ENCODE measurements around the gene CZIB.
A peak's percentile ranks its signal among the peaks of the same experiment; 100 is the strongest.
"Not testable (repeated sequence)": the region's sequence is repeated elsewhere in the genome, so short reads cannot be mapped to it uniquely, and the experiment has no call there.

Gene CZIB

GRCh38 chr1:53238197-53239155 lies 18.0 kb upstream of the CZIB start, which contains the start of gene MAGOH:
Gene MAGOH (minus strand): TSS chr1:53238518. CDS start chr1:53238448, 70 bp downstream.
- peak; percentile 84 to 90 for DNase-seq

GRCh38 chr1:53237638-53238037 lies 17.2 kb upstream of the CZIB start:
- no peak for DNase-seq

DNA sequence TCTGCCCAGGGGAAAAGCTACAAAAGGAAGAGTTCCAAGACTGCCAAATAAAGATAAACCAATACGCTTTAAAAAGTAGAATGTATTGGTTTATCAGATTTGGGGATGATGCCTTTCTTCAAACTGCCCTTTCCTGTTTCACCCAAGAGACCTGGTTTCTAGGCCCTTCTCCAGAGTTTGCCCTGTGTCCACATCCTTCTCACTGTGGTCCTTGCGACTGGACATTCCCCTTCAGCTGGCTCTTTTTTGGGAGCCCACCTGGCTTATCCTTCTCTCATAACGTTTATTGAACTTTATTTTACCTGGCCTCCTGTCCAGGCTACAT lies 490 bp upstream of the CZIB start:
- DNase-seq: no peak

DNA sequence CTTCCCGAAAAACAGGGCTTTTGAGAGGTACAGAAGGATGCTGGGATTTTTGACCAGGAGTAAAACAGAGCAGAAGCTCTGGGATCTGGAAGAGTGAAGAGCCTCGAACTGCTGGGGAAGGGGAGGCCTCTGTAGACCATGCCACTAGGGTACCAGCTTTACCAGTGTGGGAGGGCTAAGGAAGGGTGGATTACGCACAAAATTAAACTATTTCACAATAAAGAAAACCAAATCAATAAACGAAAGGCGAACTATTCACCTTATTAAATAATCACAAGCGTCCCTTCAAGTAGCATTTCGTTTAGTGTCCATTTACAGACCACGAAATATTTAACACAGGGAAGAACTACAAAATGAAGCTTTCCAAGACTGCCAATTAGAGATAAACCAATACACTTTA lies 723 bp downstream of the CZIB start:
- no peak for DNase-seq

DNA sequence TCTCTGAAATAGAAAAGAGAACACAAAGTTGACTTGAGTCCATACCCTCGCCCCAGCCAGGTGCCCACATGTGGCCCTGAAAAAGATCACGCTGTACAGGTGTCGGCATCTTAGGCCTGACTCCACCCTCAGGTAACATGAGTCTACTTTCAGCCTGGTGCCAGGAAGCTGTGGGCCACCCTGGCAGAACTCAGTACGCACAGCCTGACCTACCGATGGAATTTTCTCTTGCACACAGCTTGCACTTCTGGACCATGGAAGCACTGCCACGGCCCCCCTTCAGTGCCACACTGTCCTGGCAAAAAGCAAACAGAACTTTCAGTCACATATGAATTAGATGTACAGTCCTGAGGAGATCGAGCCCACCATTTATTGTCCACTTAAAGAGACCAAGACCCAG lies 2.2 kb downstream of the CZIB start:
- no peak for DNase-seq

- no peak for DNase-seq
These were observed 6.0 kb downstream of the CZIB start for GRCh38 chr1:53214376-53214940.

DNA sequence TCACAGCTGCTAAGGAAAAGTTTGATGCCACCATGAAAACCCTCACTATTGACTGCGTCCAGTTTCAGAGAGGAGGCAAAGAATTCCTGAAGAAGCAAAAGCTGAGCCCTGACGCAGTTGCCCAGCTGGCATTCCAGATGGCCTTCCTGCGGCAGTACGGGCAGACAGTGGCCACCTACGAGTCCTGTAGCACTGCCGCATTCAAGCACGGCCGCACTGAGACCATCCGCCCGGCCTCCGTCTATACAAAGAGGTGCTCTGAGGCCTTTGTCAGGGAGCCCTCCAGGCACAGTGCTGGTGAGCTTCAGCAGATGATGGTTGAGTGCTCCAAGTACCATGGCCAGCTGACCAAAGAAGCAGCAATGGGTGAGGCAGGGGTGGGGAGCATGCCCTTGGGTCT lies 9.5 kb downstream of the CZIB start:
- no peak for DNase-seq

GRCh38 chr1:53210352-53210751 lies 10.1 kb downstream of the CZIB start:
- DNase-seq: no peak

DNA sequence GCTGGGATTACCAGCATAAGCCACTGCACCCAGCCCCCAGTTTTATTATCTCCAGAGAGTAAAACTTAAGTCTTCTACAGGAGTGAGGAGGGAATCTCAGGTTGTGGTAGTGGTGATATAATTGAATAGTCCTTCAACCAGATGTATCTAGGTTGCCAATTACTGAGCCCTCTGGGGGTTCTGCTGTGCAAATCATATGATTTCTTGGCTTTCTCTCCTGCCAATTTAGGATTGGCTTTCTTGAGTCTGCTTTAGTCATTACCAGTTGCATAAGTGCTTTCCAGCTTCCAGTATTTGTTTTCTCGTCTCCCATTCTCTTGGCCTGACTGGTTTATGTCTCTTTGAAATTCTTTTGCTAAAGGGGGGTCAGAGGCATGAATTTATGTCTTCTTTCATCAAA lies 12.7 kb downstream of the CZIB start:
- DNase-seq: no peak

DNA sequence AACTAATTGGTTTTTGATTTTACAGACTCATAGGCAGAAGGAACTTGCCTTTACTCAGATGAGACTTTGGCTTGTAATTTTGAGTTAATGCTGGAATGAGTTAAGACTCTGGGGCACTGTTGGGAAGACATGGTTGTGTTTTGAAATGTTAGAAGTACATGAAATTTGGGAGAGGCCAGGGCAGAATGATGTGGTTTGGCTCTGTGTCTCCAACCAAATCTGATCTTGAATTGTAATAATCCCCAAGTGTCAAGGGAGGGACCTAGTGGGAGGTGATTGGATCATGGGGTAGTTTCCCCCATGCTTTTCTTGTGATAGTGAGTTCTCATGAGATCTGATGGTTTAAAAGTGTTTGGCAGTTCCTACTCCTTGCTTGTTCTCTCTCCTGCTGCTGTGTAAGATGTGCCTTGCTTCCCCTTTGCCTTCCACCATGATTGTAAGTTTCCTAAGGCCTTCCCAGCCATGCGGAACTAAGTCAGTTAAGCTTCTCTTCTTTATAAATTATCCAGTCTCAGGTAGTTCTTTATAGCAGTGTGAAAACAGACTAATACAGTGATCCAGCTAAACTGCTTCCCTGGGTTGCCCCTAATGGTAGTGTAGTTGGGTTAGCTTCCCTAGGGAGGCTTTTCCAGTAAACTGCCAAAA lies 13.6 kb downstream of the CZIB start:
- no peak for DNase-seq

DNA sequence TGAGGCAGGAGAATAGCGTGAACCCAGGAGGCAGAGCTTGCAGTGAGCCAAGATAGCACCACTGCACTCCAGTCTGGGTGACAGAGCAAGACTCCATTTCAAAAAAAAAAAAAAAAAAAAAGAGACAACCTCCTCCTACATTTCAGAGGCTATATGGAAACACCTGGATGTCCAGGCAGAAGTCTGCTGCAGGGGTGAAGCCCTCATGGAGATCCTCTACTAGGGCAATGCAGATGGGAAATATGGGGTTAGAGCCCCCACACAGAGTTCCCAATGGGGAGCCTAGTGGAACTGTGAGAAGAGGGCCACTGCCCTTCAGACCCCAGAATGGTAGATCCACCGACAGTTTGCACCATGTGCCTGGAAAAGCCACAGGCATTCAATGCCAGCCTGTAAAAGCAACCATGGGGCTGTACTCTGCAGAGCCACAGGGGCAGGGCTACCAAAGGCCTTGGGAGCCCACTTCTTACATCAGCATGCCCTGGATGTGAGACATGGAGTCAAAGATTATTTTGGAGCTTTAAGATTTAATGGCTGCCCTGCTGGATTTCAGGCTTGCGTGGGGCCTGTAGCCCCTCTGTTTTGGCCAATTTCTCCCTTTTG lies 14.2 kb downstream of the CZIB start:
- DNase-seq: not testable (repeated sequence)

DNA sequence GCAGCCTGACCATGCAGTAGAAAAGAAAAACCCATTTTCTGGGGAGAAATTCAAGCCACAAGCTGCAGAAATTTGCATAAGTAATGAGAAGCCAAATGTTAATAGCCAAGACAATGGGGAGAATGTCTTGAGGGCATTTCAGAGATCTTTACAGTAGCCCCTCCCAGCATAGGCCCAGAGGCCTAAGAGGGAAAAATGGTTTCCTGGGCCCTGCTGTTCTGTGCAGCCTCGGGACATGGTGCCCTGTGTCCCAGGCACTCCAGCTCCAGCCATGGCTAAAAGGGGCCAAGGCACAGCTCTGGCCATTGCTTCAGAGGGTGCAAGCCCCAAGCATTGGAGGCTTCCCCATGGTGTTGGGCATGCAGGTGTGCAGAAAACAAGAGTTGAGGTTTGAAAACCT lies 14.9 kb downstream of the CZIB start:
- DNase-seq: not testable (repeated sequence)

DNA sequence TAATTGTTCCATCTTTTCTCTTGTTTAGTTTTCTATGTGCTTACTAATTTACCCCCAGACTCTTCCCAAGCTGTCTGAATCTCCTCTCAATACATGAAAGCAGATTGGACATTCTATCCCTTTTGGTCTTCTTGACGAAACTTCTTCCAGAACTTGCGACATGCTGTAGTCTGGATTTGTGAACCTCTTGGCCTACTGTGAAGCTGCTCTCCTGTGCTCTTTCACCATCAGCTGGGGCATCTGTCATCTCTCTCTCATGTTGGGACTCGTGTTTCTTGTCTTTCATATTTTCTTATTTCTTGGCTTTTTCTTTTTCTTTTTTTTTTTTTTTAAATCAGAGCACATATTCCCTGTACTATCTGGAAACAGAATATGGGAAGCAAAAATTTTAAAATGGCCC lies 17.0 kb downstream of the CZIB start:
- no peak for DNase-seq

DNA sequence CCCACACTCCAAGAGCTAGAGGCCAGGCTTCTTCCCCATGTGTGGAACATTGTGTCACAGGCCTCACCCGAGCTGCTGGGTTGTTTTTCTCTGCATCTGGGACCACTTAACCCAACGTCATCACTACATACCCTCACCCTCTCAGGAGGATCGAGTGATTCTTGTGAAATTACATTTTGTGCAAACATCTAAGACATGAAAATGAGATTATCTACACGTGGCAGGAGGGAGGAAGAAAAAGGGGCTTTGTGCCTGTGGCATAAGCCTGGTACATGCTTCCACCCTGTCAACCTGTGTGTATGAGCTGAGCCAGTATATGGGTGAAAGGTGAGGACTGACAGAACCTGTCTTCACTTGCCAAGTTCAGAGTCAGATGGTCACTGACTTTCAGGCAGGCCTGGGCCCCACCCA lies 22.2 kb downstream of the CZIB start:
- DNase-seq: no peak

DNA sequence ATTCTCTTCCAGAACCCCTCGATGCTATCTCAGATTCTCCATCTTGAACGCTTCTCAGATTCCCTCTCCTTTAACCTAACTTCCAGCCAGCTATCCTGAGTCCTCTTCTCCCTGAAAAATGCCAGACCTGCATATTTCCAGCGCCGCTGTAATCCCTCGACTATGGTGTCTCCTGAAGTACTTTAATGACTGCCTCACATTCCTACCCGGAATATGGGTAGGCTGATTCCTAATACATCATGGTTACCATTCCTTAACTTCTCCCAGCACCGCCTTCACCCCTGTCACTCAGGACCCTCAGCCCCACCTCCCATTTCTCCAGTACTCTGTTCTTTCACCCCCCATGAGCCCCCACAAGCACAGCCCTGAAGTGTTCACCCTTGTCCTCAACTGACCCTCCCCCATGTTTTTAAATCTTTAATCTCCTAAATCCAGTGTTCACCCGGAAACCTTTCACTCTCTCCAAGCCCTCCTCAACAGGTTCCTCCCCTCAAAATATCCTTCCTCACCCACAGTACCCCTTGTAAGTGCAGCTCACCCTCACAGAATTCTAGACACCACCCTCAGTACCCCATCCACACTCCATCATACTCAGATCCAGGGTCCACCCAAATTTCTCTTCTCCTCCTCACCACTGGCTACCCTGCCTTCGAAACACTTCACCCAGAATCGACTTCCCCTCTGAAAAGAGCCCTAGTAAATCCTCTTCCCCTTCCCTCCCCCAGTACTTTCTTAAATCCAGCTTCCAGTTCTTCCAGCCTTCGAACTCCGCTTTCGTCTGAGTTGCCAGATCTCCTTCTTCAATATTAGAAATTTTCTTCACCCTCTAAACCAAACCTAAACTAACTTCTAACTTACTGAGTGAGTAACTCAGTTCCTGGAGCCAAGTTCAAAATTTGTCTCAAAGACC lies 22.9 kb downstream of the CZIB start:
- no peak for DNase-seq

DNA sequence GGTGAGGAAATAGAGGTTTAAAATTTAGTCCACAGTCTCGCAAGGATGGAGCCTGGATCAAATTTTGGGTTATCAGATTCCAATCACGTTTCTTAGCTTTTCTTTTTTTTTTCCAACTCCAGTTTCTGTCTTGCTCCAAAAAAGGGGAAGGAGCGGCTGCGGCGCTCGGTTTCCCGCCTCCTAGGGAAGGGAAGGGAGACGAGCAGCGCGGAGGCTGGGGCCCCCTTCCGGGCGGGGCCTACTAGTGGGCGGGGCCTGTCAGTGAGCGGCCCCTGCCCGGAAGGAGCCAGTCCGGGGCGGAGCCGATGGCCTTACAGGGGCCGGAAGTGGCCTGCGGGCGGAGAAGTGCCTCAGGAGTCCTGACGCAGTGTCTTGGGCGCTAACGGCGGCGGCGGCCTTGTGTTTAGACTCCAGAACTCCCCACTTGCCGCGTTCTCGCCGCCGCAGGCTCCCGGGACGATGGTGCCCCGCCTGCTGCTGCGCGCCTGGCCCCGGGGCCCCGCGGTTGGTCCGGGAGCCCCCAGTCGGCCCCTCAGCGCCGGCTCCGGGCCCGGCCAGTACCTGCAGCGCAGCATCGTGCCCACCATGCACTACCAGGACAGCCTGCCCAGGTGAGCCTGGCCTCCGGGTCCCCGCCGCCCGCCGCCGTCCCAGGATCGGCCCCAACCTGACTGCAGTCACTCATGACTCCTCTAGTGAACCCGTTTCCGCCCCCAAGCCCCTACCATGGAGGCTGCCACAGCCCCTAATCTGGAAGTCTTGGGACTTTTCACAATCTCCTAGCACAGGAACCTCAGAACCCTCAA lies 23.7 kb downstream of the CZIB start, which contains the start of gene CPT2:
CPT2 (plus strand) TSS at position 340 of the 806 bp plus-strand sequence; CDS start at position 460, 120 bp downstream.
- peak; percentile 49 to 81 for DNase-seq

DNA sequence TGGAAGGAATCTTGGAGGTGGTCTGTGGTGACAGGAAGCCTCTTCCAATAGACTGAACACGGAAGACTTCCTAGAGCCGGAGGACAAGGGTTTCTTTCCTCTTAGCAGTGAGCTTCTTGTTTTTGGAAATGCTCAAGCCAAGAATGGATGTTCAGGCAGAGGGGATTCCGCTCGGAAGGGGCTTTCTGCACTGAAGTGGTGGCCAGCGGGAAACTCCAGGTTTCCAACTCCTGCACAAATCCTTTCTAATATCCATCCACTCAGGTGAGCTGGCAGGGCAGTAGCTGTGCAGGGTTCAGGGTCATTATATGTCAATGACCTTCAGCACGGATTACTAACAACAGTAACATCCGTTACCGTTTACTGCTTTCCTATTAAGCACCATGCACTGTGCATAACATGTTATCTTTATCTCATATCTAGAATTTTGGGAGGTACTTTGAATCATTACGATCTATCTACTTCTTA lies 24.4 kb downstream of the CZIB start:
- no peak for DNase-seq

- no peak for DNase-seq
These were observed 25.0 kb downstream of the CZIB start for GRCh38 chr1:53195246-53196016.

DNA sequence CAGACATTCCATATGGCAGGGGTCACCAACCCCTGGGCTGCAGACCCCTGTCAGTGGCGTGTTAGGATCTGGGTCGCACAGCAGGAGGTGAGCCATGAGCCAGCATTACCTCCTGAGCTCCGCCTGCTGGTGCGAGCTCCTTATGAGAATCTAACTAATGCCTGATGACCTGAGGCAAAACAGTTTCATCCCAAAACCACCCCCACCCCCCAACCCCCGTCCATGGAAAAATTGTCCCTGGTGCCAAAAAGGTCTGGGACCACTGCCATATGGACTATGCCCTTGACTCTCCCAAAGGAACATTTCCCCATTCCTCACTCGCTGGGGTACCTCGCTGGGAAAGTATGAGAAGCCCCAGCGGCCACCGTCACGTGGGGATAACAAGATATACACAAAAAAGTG lies 30.2 kb downstream of the CZIB start:
- DNase-seq: no peak

- DNase-seq: no peak
These were observed 31.4 kb downstream of the CZIB start for GRCh38 chr1:53189061-53189460.
